ENCODE measurements around the gene TUBB4B.

The TUBB4B gene

DNA sequence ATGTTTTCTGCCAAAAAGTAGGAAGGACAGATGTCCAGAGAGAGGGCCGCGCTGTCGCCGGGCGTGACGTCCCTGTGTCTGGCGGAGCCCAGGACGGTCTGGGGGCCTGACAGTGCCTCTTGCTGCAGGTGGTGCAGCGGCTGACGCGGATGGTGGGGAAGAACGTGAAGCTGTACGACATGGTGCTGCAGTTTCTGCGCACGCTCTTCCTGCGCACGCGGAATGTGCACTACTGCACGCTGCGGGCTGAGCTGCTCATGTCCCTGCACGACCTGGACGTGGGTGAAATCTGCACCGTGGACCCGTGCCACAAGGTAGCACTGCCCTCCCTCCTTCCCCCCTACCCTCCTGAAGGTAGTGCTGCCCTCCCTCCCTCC, 21.8 kb downstream of the TUBB4B start:
- TF ChIP-seq TAF1 (IDR thresholded peaks at IDR 0.05; ENCODE audit: borderline replicate concordance, insufficient read depth, low read length) (no peak), SIN3A (IDR thresholded peaks at IDR 0.05; ENCODE audit: borderline replicate concordance, insufficient read depth, low read length) (no peak), POLR2AphosphoS5 (IDR thresholded peaks at IDR 0.05; ENCODE audit: low read depth, low read length) (no peak), FOXP2 (optimal IDR thresholded peaks at IDR 0.05; ENCODE audit: borderline replicate concordance, extremely low read depth, extremely low read length, insufficient read depth) (no peak)
- TF ChIP-seq, protein P1, sequence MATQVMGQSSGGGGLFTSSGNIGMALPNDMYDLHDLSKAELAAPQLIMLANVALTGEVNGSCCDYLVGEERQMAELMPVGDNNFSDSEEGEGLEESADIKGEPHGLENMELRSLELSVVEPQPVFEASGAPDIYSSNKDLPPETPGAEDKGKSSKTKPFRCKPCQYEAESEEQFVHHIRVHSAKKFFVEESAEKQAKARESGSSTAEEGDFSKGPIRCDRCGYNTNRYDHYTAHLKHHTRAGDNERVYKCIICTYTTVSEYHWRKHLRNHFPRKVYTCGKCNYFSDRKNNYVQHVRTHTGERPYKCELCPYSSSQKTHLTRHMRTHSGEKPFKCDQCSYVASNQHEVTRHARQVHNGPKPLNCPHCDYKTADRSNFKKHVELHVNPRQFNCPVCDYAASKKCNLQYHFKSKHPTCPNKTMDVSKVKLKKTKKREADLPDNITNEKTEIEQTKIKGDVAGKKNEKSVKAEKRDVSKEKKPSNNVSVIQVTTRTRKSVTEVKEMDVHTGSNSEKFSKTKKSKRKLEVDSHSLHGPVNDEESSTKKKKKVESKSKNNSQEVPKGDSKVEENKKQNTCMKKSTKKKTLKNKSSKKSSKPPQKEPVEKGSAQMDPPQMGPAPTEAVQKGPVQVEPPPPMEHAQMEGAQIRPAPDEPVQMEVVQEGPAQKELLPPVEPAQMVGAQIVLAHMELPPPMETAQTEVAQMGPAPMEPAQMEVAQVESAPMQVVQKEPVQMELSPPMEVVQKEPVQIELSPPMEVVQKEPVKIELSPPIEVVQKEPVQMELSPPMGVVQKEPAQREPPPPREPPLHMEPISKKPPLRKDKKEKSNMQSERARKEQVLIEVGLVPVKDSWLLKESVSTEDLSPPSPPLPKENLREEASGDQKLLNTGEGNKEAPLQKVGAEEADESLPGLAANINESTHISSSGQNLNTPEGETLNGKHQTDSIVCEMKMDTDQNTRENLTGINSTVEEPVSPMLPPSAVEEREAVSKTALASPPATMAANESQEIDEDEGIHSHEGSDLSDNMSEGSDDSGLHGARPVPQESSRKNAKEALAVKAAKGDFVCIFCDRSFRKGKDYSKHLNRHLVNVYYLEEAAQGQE (IDR thresholded peaks at IDR 0.05; ENCODE audit: insufficient read depth in 1 of 2, low read depth in 2 of 2, low read length in 2 of 2) = no peak

DNA sequence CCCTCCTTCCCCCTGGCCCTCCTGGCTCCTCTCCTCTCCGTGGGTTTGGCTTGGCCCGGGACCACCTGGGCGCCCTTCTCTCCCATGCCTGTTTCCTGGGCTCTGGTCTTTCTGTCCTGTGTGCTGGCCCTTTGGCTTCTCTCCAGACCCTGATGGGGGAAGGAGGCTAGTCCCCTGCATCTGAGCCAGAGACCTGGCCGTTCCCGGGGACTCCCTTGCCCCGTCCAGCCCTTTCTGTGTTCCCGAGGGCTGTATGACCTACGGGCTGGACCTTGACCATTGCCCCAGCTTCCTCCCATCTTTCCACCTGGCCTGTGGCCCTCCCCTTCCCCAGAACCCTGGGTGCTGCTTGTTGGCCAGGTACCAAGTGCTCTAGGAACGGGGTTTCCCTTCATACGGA, 22.4 kb downstream of the TUBB4B start:
- no peak for TF ChIP-seq TAF1 (IDR thresholded peaks at IDR 0.05; ENCODE audit: borderline replicate concordance, insufficient read depth, low read length)
- no peak for TF ChIP-seq SIN3A (IDR thresholded peaks at IDR 0.05; ENCODE audit: borderline replicate concordance, insufficient read depth, low read length)
- TF ChIP-seq, protein P1 (IDR thresholded peaks at IDR 0.05; ENCODE audit: insufficient read depth in 1 of 2, low read depth in 2 of 2, low read length in 2 of 2) = no peak
- no peak for TF ChIP-seq FOXP2 (optimal IDR thresholded peaks at IDR 0.05; ENCODE audit: borderline replicate concordance, extremely low read depth, extremely low read length, insufficient read depth)
- TF ChIP-seq POLR2AphosphoS5 (IDR thresholded peaks at IDR 0.05; ENCODE audit: low read depth, low read length) = no peak

DNA sequence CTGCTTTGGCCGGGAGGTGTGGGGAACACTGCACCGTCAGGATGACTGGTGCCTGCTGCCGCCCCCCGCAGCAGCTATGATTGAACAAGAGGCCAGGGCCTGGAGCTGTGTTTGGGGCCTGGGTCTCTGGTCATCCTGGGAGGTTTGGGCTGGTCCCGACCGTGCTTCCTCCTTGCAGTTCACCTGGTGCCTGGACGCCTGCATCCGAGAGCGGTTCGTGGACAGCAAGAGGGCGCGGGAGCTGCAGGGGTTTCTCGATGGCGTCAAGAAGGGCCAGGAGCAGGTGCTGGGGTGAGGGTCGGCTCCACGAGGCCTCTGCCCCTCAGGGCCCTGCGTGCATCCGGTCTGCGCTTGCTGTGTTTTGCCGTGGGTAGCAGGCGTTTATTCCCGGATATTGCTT, 23.0 kb downstream of the TUBB4B start:
- TF ChIP-seq SIN3A (IDR thresholded peaks at IDR 0.05; ENCODE audit: borderline replicate concordance, insufficient read depth, low read length) = no peak

DNA sequence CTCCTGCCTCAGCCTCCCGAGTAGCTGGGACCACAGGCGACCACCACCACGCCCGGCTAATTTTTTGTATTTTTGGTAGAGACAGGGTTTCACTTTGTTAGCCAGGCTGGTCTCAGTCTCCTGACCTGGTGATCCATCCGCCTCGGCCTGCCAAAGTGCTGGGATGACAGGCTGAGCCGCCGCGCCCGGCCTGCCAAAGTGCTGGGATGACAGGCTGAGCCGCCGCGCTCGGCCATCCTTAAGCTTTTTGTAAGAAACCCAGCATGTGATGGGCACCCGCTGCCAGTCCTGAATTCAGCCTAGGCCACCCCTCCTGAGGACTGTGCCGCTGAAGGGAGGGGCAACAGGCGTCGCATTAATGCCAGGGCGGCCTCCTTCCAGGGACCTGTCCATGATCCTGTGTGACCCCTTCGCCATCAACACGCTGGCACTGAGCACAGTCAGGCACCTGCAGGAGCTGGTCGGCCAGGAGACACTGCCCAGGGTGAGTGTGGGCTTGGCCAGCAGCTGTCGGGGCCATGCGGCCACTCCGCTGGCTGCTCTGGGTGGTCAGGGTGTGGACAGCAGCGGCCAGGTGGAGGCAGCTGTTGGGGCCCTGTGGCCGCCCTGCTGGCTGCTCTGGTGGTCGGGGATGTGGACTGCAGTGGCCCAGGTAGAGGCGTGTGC, 24.5 kb downstream of the TUBB4B start:
- TF ChIP-seq, protein P1 (IDR thresholded peaks at IDR 0.05; ENCODE audit: insufficient read depth in 1 of 2, low read depth in 2 of 2, low read length in 2 of 2) = no peak
- TF ChIP-seq FOXP2 (optimal IDR thresholded peaks at IDR 0.05; ENCODE audit: borderline replicate concordance, extremely low read depth, extremely low read length, insufficient read depth) = no peak
- no peak for TF ChIP-seq SIN3A (IDR thresholded peaks at IDR 0.05; ENCODE audit: borderline replicate concordance, insufficient read depth, low read length)
- TF ChIP-seq POLR2AphosphoS5 (IDR thresholded peaks at IDR 0.05; ENCODE audit: low read depth, low read length) = no peak
- TF ChIP-seq TAF1 (IDR thresholded peaks at IDR 0.05; ENCODE audit: borderline replicate concordance, insufficient read depth, low read length) = no peak

DNA sequence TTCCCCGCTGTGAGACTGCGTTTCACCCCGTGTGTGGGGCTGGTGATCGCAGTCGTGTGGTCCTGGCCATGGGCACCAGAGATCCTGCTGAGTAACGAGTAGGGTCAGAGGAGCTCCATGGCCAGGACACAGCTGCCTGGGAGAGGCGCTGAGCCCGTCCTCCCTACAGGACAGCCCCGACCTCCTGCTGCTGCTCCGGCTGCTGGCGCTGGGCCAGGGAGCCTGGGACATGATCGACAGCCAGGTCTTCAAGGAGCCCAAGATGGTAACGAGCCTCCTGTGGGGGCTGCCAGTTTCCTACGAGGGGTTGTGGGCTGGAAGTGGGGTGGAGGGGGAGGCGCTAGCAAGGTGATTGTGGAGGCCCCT, 25.1 kb downstream of the TUBB4B start:
- TF ChIP-seq FOXP2 (optimal IDR thresholded peaks at IDR 0.05; ENCODE audit: borderline replicate concordance, extremely low read depth, extremely low read length, insufficient read depth) (no peak), POLR2AphosphoS5 (IDR thresholded peaks at IDR 0.05; ENCODE audit: low read depth, low read length) (no peak), SIN3A (IDR thresholded peaks at IDR 0.05; ENCODE audit: borderline replicate concordance, insufficient read depth, low read length) (no peak), TAF1 (IDR thresholded peaks at IDR 0.05; ENCODE audit: borderline replicate concordance, insufficient read depth, low read length) (no peak)
- TF ChIP-seq, protein P1 (IDR thresholded peaks at IDR 0.05; ENCODE audit: insufficient read depth in 1 of 2, low read depth in 2 of 2, low read length in 2 of 2) = no peak

All from PFSK-1 (cell line).